Calu3 (cell line): ENCODE results near the gene APBA2. TPM values are rescaled to one million over a fixed set of nuclear protein-coding genes. Genes with fewer than 3 reads are reported as not detected.

Source experiments
- BruUV-seq: library from RNA; stranded (reverse); fragments of 400-500 nt; replicated peaks from 2 replicates; lab custom pipeline; 2021; lab: Mats Ljungman, UMichigan
- CTCF ChIA-PET: fragments of 300-600 bp; sonication (Branson Sonifier 250); formaldehyde crosslinking; loops from one replicate; lab custom pipeline; 2022; ENCODE audit warnings: antibody characterized with exemption; lab: Charles Lee
- DNase-seq: peaks from one replicate; pipeline ENCODE4 v3.0.0; 2022
- H3K27ac Mint-ChIP-seq: one replicate; pipeline ENCODE4 v1.8.0; 2022; ENCODE audit warnings: mixed read lengths; ENCODE audit not compliant: unreplicated experiment
- H3K27me3 Mint-ChIP-seq: one replicate; pipeline ENCODE4 v1.8.0; 2022; ENCODE audit warnings: mixed read lengths; ENCODE audit not compliant: unreplicated experiment
- H3K36me3 Mint-ChIP-seq: one replicate; pipeline ENCODE4 v1.8.0; 2022; ENCODE audit warnings: mild to moderate bottlenecking, moderate library complexity, mixed read lengths; ENCODE audit not compliant: insufficient read depth, unreplicated experiment
- H3K4me1 Mint-ChIP-seq: one replicate; pipeline ENCODE4 v1.8.0; 2022; ENCODE audit warnings: mild to moderate bottlenecking, low read depth, mixed read lengths; ENCODE audit not compliant: unreplicated experiment
- H3K4me3 Mint-ChIP-seq: one replicate; pipeline ENCODE4 v1.8.0; 2022; ENCODE audit warnings: mild to moderate bottlenecking, low read depth, moderate library complexity, mixed read lengths; ENCODE audit not compliant: unreplicated experiment
- H3K9me3 Mint-ChIP-seq: one replicate; pipeline ENCODE4 v1.8.0; 2022; ENCODE audit warnings: low read depth, mixed read lengths; ENCODE audit not compliant: unreplicated experiment
- CTCF ChIP-seq: fragments of 200-600 bp; IDR thresholded peaks from one replicate; pipeline ENCODE4 v1.8.0; 2022; ENCODE audit warnings: antibody characterized with exemption; ENCODE audit not compliant: unreplicated experiment
- intact Hi-C: fragments of 100-400 bp; cut with micrococcal nuclease; formaldehyde crosslinking; loops from one replicate; pipeline ENCODE4 v1.10.0; 2022; ENCODE audit not compliant: unreplicated experiment
- total RNA-seq: library from RNA; stranded (reverse); gene quantifications from 2 replicates; pipeline ENCODE4 v1.2.3, GENCODE V29; 2022

APBA2 gene
- total RNA-seq, 1 experiment from 2014 or later = not detected

GRCh38 chr15:29045717-29046116 is 159.9 kb downstream of the APBA2 start:
- intact Hi-C loops = no loop called here
- Mint-ChIP-seq H3K4me3 (no peak overlapping the region), H3K9me3 (no peaks in the 10 kb centered on the region), H3K4me1 (no peaks in the 10 kb centered on the region), H3K36me3 (no peaks in the 10 kb centered on the region), H3K27me3 (no peaks in the 10 kb centered on the region), H3K27ac (no peak overlapping the region)
- DNase-seq = no peak
- BruUV-seq = no TSS peak
- no peak for TF ChIP-seq CTCF
- CTCF ChIA-PET = no interaction called here

GRCh38 chr15:29046281-29046810 is 160.6 kb downstream of the APBA2 start:
- no peaks in the 10 kb centered on the region for H3K4me1 Mint-ChIP-seq
- no peak overlapping the region for H3K27ac Mint-ChIP-seq
- intact Hi-C loops = no loop called here
- no peak for TF ChIP-seq CTCF
- no peak overlapping the region for H3K4me3 Mint-ChIP-seq
- DNase-seq = no peak
- no peaks in the 10 kb centered on the region for H3K27me3 Mint-ChIP-seq
- CTCF ChIA-PET = no interaction called here
- no peaks in the 10 kb centered on the region for H3K9me3 Mint-ChIP-seq
- no peaks in the 10 kb centered on the region for H3K36me3 Mint-ChIP-seq
- BruUV-seq = no TSS peak

- CTCF ChIA-PET = no interaction called here
- Mint-ChIP-seq H3K36me3 (no peaks in the 10 kb centered on the region), H3K4me1 (no peaks in the 10 kb centered on the region), H3K27ac (no peak overlapping the region), H3K27me3 (no peaks in the 10 kb centered on the region), H3K4me3 (no peak overlapping the region), H3K9me3 (no peaks in the 10 kb centered on the region)
- TF ChIP-seq CTCF = no peak
- BruUV-seq = no TSS peak
- intact Hi-C loops = no loop called here
- no peak for DNase-seq
Observed at GRCh38 chr15:29046977-29047376, 161.2 kb downstream of the APBA2 start.

GRCh38 chr15:29048011-29048410 is 162.2 kb downstream of the APBA2 start:
- Mint-ChIP-seq H3K27me3 (no peaks in the 10 kb centered on the region), H3K4me1 (no peaks in the 10 kb centered on the region), H3K36me3 (no peaks in the 10 kb centered on the region), H3K27ac (no peak overlapping the region), H3K4me3 (no peak overlapping the region), H3K9me3 (no peaks in the 10 kb centered on the region)
- no peak for DNase-seq
- CTCF ChIA-PET = no interaction called here
- TF ChIP-seq CTCF = no peak
- intact Hi-C loops = no loop called here
- no TSS peak for BruUV-seq
